Gastroesophageal sphincter (tissue), 3 donors: ENCODE measurements around the gene MZB1.

Source experiments
- CTCF ChIP-seq, 4 experiments: fragments of 200-600 bp in 2 of 4; fragments of 450-650 bp in 2 of 4; sonication (generic) in 1 of 4; IDR thresholded peaks; one replicate each; pipeline ENCODE4 v1.5.1; 2017 to 2019; ENCODE audit warnings: antibody characterized with exemption in 4 of 4, mild to moderate bottlenecking in 2 of 4, moderate library complexity in 2 of 4
- EP300 ChIP-seq: sonication (generic); formaldehyde crosslinking; IDR thresholded peaks from one replicate; pipeline ENCODE4 v1.6.1; 2017; ENCODE audit warnings: antibody characterized with exemption, mild to moderate bottlenecking
- POLR2A ChIP-seq, 2 donors: fragments of 450-650 bp; IDR thresholded peaks; one replicate each; pipeline ENCODE4 v1.6.1; 2017; ENCODE audit warnings: antibody characterized with exemption in 2 of 2, mild to moderate bottlenecking in 2 of 2, moderate library complexity in 1 of 2
- POLR2AphosphoS5 ChIP-seq: sonication (generic); formaldehyde crosslinking; IDR thresholded peaks from one replicate; pipeline ENCODE4 v1.6.1; 2017; ENCODE audit warnings: antibody characterized with exemption

GRCh38 chr5:139371482-139372435, 18.0 kb downstream of the MZB1 start:
- TF ChIP-seq EP300 = no peak
- no peak for TF ChIP-seq POLR2A (IDR thresholded peaks at IDR 0.05)
- TF ChIP-seq CTCF (IDR thresholded peaks at IDR 0.05) = no peak
- TF ChIP-seq POLR2AphosphoS5 = no peak
